Tibial nerve (tissue), 3 donors: ENCODE results near the gene GLTP.

Experiments
- POLR2A ChIP-seq, 2 donors: fragments of 450-650 bp; IDR thresholded peaks; one replicate each; pipeline ENCODE4 v1.6.1; 2017; ENCODE audit warnings: antibody characterized with exemption in 2 of 2, mild to moderate bottlenecking in 2 of 2, moderate library complexity in 2 of 2
- TF ChIP-seq, protein P1 (sequence below), 5 experiments: fragments of 200-600 bp in 3 of 5; fragments of 450-650 bp in 2 of 5; sonication (generic) in 3 of 5; IDR thresholded peaks; one replicate each; pipeline ENCODE4 v1.5.1; 2016 to 2019; ENCODE audit warnings: antibody characterized with exemption in 5 of 5, mild to moderate bottlenecking in 3 of 5, moderate library complexity in 2 of 5

DNA sequence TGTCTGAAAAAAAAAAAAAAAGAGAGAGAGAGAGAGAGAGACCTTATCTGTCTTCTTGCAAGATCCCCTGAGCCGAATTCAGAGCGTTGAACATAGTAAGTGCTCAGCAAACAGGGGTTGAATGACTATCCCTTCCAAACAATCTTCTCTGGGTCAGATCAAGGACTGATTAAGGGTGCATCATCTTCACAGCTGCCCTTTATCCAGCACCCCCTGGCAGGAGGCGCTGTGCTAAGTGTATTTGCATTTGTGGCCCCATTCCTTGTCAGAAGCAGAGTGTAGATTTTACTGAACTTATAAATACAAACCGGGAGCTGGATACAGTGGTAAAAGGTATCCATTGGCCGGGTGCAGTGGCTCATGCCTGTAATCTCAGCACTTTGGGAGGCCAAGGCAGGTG lies 38.3 kb downstream of the GLTP start:
- TF ChIP-seq, protein P1, sequence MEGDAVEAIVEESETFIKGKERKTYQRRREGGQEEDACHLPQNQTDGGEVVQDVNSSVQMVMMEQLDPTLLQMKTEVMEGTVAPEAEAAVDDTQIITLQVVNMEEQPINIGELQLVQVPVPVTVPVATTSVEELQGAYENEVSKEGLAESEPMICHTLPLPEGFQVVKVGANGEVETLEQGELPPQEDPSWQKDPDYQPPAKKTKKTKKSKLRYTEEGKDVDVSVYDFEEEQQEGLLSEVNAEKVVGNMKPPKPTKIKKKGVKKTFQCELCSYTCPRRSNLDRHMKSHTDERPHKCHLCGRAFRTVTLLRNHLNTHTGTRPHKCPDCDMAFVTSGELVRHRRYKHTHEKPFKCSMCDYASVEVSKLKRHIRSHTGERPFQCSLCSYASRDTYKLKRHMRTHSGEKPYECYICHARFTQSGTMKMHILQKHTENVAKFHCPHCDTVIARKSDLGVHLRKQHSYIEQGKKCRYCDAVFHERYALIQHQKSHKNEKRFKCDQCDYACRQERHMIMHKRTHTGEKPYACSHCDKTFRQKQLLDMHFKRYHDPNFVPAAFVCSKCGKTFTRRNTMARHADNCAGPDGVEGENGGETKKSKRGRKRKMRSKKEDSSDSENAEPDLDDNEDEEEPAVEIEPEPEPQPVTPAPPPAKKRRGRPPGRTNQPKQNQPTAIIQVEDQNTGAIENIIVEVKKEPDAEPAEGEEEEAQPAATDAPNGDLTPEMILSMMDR (IDR thresholded peaks at IDR 0.05), result no peak
- TF ChIP-seq POLR2A (IDR thresholded peaks at IDR 0.05), result no peak
